ENCODE measurements around the gene KLHL5. TPM values are rescaled to one million over a fixed set of nuclear protein-coding genes. Genes with fewer than 3 reads are reported as not detected.

KLHL5 gene
- total and polyA plus RNA-seq, 4 donors: 14.2 to 65.4 (median 25.6) TPM

DNA sequence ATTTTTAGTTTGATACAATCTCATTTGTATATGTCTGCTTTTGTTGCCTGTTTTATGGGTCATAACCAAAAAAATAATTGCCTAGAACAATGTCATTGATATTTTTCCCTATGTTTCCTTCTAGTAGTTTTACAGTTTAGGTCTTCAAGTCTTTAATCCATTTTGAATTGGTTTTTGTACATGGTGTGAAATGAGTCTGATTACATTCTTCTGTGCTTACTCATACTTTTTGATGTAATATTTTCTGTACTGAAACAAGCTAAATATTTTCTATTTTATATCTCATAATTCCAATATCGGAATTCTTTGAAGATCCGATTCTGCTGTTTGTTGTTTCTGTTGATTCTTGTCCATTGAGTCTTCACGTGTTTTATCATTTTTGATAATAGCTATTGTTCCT lies 40.4 kb upstream of the KLHL5 start:
- Histone ChIP-seq H3K9ac (ENCODE audit: low read depth in 1 of 2, low read length in 2 of 2) (no peak overlapping the region), H3K4me3 (ENCODE audit: low read depth in 1 of 3, low read length in 3 of 3) (no peak overlapping the region), H3K27me3 (ENCODE audit: control insufficient read depth in 4 of 4, insufficient read depth in 4 of 4, low read length in 3 of 4) (no peaks in the 10 kb centered on the region), H3K9me3 (ENCODE audit: control insufficient read depth in 4 of 4, low read length in 3 of 4) (no peaks in the 10 kb centered on the region), H3K4me1 (ENCODE audit: control insufficient read depth in 4 of 4, insufficient read depth in 4 of 4, low read length in 3 of 4) (no peaks in the 10 kb centered on the region), H3K36me3 (ENCODE audit: control insufficient read depth in 4 of 4, insufficient read depth in 3 of 4, low read depth in 1 of 4, low read length in 3 of 4) (no peaks in the 10 kb centered on the region), H3K27ac (ENCODE audit: low read depth in 1 of 2, low read length in 2 of 2) (no peak overlapping the region)
- DNase-seq (ENCODE audit: low spot score): no peak
- WGBS: 93% methylated on average over 3 of the region's 3 CpGs
- TF ChIP-seq, protein P1, sequence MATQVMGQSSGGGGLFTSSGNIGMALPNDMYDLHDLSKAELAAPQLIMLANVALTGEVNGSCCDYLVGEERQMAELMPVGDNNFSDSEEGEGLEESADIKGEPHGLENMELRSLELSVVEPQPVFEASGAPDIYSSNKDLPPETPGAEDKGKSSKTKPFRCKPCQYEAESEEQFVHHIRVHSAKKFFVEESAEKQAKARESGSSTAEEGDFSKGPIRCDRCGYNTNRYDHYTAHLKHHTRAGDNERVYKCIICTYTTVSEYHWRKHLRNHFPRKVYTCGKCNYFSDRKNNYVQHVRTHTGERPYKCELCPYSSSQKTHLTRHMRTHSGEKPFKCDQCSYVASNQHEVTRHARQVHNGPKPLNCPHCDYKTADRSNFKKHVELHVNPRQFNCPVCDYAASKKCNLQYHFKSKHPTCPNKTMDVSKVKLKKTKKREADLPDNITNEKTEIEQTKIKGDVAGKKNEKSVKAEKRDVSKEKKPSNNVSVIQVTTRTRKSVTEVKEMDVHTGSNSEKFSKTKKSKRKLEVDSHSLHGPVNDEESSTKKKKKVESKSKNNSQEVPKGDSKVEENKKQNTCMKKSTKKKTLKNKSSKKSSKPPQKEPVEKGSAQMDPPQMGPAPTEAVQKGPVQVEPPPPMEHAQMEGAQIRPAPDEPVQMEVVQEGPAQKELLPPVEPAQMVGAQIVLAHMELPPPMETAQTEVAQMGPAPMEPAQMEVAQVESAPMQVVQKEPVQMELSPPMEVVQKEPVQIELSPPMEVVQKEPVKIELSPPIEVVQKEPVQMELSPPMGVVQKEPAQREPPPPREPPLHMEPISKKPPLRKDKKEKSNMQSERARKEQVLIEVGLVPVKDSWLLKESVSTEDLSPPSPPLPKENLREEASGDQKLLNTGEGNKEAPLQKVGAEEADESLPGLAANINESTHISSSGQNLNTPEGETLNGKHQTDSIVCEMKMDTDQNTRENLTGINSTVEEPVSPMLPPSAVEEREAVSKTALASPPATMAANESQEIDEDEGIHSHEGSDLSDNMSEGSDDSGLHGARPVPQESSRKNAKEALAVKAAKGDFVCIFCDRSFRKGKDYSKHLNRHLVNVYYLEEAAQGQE (IDR thresholded peaks at IDR 0.05): no peak
- TF ChIP-seq, protein P2, sequence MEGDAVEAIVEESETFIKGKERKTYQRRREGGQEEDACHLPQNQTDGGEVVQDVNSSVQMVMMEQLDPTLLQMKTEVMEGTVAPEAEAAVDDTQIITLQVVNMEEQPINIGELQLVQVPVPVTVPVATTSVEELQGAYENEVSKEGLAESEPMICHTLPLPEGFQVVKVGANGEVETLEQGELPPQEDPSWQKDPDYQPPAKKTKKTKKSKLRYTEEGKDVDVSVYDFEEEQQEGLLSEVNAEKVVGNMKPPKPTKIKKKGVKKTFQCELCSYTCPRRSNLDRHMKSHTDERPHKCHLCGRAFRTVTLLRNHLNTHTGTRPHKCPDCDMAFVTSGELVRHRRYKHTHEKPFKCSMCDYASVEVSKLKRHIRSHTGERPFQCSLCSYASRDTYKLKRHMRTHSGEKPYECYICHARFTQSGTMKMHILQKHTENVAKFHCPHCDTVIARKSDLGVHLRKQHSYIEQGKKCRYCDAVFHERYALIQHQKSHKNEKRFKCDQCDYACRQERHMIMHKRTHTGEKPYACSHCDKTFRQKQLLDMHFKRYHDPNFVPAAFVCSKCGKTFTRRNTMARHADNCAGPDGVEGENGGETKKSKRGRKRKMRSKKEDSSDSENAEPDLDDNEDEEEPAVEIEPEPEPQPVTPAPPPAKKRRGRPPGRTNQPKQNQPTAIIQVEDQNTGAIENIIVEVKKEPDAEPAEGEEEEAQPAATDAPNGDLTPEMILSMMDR (IDR thresholded peaks at IDR 0.05; ENCODE audit: low read depth, low read length, missing input control): no peak
- no peak for TF ChIP-seq RXRA (IDR thresholded peaks at IDR 0.05)
- TF ChIP-seq, protein P3, sequence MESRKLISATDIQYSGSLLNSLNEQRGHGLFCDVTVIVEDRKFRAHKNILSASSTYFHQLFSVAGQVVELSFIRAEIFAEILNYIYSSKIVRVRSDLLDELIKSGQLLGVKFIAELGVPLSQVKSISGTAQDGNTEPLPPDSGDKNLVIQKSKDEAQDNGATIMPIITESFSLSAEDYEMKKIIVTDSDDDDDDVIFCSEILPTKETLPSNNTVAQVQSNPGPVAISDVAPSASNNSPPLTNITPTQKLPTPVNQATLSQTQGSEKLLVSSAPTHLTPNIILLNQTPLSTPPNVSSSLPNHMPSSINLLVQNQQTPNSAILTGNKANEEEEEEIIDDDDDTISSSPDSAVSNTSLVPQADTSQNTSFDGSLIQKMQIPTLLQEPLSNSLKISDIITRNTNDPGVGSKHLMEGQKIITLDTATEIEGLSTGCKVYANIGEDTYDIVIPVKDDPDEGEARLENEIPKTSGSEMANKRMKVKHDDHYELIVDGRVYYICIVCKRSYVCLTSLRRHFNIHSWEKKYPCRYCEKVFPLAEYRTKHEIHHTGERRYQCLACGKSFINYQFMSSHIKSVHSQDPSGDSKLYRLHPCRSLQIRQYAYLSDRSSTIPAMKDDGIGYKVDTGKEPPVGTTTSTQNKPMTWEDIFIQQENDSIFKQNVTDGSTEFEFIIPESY (IDR thresholded peaks at IDR 0.05): no peak
- TF ChIP-seq GABPA (IDR thresholded peaks at IDR 0.05 in 1 of 2, conservative IDR thresholded peaks at IDR 0.05 in 1 of 2): no peak
- TF ChIP-seq SP1 (IDR thresholded peaks at IDR 0.05): no peak
- no peak for TF ChIP-seq NR2F2 (IDR thresholded peaks at IDR 0.05)
- no peak for TF ChIP-seq HNF4A (conservative IDR thresholded peaks at IDR 0.05)
- TF ChIP-seq RAD21 (IDR thresholded peaks at IDR 0.05): no peak
- TF ChIP-seq TAF1 (conservative IDR thresholded peaks at IDR 0.05): no peak
- TF ChIP-seq, protein P4, sequence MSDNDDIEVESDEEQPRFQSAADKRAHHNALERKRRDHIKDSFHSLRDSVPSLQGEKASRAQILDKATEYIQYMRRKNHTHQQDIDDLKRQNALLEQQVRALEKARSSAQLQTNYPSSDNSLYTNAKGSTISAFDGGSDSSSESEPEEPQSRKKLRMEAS (IDR thresholded peaks at IDR 0.05): no peak
- no peak for TF ChIP-seq FOXA1 (IDR thresholded peaks at IDR 0.05)
- no peak for TF ChIP-seq HNF4G (IDR thresholded peaks at IDR 0.05)
- no peak for TF ChIP-seq FOXA2 (IDR thresholded peaks at IDR 0.05)

DNA sequence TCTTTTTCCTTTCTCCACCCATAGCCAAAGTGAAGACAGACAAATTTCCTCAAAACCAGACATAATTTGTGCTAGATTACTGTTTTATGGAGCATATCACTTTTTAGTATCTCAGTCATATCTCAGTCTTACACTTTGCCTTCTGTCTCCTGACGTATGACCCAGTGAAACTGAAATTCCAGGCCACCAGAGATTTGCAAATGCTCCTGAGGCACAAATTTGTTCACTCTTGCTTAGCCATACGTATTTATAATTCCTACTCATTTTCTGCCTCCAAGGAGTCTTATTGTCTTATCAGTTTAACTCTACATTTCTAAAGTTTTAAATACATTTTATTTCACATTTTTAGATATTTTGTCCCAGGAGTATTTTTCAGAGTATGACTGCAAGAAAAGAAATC lies 39.8 kb upstream of the KLHL5 start:
- H3K9me3 ChIP-seq (ENCODE audit: control insufficient read depth in 4 of 4, low read length in 3 of 4): no peaks in the 10 kb centered on the region
- H3K27ac ChIP-seq (ENCODE audit: low read depth in 1 of 2, low read length in 2 of 2): no peak overlapping the region
- no peak overlapping the region for H3K4me3 ChIP-seq (ENCODE audit: low read depth in 1 of 3, low read length in 3 of 3)
- no peak overlapping the region for H3K9ac ChIP-seq (ENCODE audit: low read depth in 1 of 2, low read length in 2 of 2)
- H3K27me3 ChIP-seq (ENCODE audit: control insufficient read depth in 4 of 4, insufficient read depth in 4 of 4, low read length in 3 of 4): no peaks in the 10 kb centered on the region
- no peak for DNase-seq (ENCODE audit: low spot score)
- 89% methylated on average over 2 of the region's 2 CpGs for WGBS
- no peaks in the 10 kb centered on the region for H3K4me1 ChIP-seq (ENCODE audit: control insufficient read depth in 4 of 4, insufficient read depth in 4 of 4, low read length in 3 of 4)
- no peaks in the 10 kb centered on the region for H3K36me3 ChIP-seq (ENCODE audit: control insufficient read depth in 4 of 4, insufficient read depth in 3 of 4, low read depth in 1 of 4, low read length in 3 of 4)
- no peak for TF ChIP-seq NR2F2 (IDR thresholded peaks at IDR 0.05)
- TF ChIP-seq, protein P1 (IDR thresholded peaks at IDR 0.05): no peak
- TF ChIP-seq EGR1 (IDR thresholded peaks at IDR 0.05; ENCODE audit: low read depth in 2 of 2): no peak
- TF ChIP-seq GABPA (IDR thresholded peaks at IDR 0.05 in 1 of 2, conservative IDR thresholded peaks at IDR 0.05 in 1 of 2): no peak
- TF ChIP-seq RAD21 (IDR thresholded peaks at IDR 0.05): no peak
- no peak for TF ChIP-seq YY1 (IDR thresholded peaks at IDR 0.05)
- TF ChIP-seq FOXA1 (IDR thresholded peaks at IDR 0.05): no peak
- no peak for TF ChIP-seq HNF4A (conservative IDR thresholded peaks at IDR 0.05)
- TF ChIP-seq HNF4G (IDR thresholded peaks at IDR 0.05): no peak
- TF ChIP-seq JUND (IDR thresholded peaks at IDR 0.05): no peak
- TF ChIP-seq RXRA (IDR thresholded peaks at IDR 0.05): no peak
- TF ChIP-seq, protein P2 (IDR thresholded peaks at IDR 0.05; ENCODE audit: low read depth, low read length, missing input control): no peak
- TF ChIP-seq, protein P4 (IDR thresholded peaks at IDR 0.05): no peak
